GM19324 (cell line): ENCODE data around the gene CSNK1D.
"Not testable (repeated sequence)": the region's sequence is repeated elsewhere in the genome, so short reads cannot be mapped to it uniquely, and the experiment has no call there.

Experiments used
- ATAC-seq: cut with Tn5 transposase; IDR thresholded peaks from one replicate; pipeline ENCODE4 v1.9.1; 2021; ENCODE audit warnings: mild to moderate bottlenecking, moderate library complexity; ENCODE audit not compliant: unreplicated experiment, low FRiP score

Gene CSNK1D

DNA sequence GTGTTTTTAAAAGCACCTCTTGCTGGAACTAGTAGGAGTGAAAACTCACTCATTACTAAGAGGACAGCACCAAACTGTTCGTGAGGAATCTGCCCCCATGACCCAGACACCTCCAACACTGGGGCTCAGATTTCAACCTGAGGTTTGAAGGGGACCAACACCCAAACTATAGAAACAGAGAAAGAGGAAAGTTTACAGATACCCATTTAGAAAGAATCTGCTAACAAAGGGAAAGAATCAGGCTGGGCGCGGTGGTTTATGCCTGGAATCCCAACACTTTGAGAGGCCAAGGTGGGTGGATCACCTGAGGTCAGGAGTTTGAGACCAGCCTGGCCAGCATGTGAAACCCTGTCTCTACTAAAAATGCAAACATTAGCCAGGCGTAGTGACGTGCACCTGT is 3.4 kb upstream of the CSNK1D start:
- ATAC-seq: no peak

DNA sequence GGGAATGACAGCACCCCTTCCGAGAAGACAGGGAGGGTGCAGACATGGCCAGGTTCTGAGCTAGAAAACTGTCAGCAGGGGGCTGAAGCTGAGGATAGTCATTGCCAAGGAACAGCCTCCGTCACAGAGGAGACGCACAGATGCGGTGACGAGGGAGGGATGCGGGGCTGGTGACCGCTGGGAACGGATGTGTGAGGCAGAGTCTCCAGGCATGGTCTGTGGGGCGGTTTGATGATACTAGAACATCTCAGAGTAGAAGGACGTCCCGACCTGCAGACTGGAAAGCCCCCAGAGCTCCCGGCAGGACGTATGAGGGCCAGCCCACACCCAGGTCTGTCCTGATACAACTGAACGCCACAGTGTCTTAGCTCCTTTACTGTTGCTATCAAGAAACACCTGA is 1.8 kb upstream of the CSNK1D start:
- ATAC-seq: no peak

DNA sequence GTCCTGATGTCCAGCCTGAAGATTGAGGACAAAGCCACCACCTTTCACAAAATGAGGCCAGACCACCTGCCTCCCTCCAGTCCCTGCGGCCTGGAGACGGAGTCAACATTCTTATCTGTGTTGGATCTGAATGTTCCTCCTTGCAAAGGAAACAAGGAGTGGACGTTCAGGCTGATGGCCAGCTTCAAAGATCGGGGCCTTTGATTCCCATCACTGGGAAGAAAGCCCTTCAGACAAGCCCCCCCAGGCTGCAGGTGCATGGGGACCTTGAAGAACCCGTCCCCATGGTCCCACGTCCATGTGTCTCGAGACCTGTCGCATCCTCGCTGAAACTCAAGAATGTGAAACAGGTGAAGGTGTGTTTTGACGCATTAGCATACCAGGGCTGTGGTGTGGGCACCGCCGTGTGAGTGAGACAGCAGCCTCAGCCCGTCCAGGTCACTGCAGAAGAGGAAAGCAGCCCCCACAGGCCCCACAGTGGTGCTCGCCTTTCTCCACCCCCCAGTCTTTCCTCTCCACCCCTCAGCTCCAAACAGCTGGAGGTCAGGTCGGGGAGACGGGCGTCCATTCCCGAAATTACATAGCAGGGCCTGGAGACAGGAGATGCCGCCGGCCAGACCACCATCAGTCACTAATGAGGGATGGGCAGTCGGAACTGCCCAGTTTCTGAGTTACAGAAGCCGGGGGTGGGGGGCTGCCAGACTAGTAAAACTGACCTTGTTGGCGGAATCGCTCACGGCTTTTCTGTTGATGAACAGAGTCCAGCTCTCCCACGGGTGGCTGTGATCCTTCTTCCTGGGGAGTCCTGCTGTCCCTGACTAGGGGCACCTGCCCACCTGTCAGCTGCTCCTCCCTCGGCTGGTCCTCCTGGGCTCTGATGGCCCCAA is 877 bp upstream of the CSNK1D start:
- ATAC-seq: no peak

DNA sequence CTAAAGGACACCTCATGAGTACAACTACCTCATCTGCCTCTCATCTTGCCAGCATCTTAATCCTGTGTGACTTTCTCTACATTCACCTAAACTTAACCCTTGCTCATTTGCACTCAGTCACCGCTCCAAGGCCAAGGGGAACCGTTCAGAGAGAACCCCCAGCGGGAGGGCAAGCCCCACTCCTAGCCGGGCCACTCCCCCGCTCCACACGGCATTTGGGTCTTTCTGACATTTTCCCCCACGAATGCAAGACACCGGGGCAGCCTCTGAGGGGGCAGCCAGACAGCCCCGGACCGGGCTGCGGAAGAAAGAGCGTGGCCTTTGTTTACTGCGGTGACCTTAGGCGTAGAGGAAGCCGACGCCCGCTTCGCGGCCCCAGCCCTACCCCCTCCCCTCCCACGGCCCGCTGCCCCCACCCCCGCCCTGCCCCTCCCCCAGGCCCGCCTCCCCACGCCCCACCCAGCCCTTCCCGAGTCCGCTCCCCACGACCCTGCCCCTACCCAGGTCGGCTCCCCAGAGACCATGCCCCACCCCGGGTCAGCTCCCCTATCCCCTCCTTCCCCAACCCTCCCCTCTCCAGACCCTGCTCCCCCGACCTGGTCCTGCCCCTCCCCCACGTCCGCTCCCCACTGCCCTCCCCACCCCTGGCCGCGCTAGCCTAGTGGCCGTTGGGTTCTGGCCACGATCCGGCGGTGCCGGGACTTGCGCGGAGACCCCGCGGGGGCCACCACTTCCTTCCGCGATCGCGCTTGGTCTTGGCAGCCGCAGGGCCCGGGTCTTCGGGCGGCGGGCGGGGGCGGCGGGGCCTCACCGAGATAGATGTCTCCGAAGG is 789 bp downstream of the CSNK1D start:
- no peak for ATAC-seq

DNA sequence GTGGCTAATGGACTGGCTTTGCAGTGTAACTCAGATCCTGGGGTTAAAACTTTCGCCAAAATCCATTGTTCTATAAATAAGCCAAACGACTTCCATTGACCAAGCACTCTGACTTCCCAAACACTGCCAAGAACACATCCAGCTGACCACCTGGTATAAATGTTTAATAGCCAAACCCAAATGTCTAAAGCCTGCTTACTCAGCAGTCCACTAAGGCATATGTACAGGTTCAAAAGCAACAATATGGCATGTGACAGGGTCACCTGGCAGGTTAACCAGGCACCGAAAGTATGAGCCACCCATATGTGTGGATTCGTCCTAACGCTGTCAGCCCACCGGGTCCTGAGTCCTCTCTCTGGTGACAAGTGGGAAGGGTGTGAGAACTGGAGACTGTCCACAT is 2.1 kb downstream of the CSNK1D start:
- no peak for ATAC-seq

DNA sequence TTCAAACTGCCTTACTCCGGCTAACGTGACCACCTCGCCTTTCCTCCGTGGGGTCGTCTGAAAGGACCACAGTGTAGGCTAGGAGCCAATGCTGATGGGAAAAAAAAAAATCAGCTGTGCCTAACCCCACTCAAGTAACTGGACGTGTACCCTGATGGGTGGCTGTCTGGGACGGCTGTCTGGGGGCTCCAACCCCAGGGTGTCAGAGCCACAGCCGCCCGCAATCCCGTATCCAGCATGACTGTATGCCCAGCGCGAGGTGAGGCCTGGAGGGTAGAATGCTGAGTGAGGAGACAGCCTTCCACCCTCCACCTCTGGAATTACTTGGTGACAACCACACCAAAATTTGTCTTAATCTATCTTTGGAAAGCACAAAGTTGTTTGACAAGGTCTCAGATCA is 2.8 kb downstream of the CSNK1D start:
- ATAC-seq: no peak

DNA sequence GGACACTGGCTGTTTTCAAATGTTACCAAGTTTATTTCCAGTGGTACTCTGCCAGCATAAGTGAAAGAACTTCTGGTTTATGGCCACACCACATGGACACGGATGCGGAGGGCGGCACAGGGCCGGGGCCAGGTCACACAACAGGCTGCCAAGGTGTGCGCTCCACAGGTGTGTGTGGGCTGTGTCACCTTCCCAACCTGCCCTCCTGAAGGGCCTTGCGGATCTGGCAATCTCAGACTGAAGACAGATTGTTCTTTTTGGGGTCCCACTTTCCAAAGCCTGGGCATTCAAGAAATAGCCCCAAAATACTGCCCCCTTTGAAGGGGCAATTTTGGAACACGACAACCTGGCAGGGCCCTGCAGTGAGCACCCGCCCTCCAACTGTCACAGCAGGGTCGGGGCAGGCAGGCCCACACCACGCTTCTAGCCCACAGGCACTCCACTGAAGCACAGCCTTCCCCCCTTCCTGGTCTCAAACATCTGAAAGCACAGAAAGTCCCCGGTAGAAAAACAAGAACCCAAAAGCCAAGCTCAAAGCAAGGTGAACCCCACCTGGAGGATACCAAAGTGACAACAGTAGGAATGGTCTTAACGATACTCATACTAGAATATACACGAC is 3.5 kb downstream of the CSNK1D start:
- no peak for ATAC-seq

DNA sequence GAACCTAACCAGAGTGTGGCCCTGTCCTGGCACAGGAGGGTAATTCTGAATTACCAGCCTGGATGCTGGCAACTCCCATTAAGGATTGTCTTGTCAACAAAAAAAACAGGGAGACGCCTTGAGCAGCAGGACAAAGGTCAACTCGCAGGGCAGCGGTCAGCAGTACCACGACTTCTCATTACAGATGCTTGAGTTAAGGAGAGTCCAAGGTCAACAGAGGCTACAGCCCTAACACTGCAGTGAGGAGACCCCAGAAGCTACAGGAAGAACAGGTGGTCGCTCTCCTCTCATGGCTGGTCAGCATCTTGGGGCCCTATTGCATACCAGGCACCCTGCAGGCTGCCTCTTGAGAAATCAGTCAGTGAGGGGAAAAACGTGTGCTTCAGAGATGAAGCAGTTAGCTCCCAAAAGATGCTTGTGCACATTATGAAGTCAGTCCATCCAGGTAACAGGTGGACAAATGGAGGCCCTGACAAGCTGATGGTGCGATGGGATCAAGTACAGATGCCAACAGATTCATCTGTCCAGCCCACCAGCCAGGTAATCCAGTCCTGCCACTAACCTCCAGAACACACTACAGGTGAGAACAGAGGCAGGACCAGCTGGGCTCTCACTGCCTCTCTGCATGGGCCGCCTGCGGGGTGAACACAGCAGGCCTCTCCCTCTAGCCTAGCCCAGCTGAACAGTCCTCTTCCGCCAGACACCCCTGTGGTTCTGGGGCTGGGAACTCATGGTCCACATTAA is 4.2 kb downstream of the CSNK1D start:
- ATAC-seq: no peak

DNA sequence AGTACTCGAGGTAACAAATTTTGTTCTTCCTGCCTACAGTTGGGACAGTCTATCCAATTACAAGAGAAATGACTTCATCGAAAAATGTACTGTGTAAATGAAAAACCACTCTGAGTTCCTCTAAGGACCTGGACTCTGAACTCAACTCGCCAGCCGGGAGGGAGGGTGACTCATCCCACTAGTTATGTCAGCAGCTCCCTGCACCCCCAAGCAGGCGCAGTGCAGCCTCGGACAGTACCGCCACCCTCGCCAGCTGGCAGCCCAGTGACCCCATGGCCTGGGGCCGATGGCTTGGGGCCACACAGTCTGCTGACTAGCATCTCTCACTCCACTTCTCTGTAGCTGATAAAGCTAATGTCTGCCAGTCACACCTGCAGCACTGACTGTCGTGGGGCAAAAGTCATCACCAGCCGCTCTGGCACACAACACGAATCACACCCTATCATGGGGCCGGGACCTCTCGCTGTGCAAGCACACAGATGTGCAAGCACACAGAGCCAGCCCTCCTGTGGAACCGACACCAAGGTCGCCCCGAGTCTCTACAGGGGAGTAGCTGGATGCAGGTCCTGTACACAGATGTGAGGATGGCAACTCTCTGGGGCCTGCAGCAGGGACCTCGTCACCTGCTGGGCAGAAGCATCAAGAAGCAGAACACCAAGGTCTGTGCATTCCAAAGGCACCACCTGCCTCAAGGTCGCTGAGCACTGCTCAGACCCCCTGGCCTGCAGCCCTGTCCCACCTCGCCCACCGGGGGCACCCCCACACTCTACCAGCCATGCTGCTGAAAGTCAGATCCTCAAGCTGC is 5.7 kb downstream of the CSNK1D start:
- ATAC-seq: no peak

DNA sequence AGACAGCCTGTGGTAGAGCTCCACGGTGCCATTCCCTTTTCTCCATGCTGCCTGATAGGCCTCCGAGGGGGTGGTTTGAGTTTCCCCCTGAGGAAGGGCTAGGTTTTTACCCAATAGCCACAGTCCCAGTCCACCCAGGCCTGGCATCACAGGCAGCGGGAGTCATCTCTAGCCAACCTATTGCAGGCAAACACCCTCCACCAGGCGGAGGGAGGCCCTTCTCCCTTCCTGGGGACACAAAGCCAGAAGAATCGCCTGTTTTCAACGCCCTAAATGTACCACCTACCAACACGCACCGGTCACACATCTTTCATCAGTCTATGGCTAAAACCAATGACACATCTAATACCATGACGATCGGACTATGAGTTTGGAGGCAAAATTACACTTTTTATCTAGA is 7.4 kb downstream of the CSNK1D start:
- no peak for ATAC-seq

DNA sequence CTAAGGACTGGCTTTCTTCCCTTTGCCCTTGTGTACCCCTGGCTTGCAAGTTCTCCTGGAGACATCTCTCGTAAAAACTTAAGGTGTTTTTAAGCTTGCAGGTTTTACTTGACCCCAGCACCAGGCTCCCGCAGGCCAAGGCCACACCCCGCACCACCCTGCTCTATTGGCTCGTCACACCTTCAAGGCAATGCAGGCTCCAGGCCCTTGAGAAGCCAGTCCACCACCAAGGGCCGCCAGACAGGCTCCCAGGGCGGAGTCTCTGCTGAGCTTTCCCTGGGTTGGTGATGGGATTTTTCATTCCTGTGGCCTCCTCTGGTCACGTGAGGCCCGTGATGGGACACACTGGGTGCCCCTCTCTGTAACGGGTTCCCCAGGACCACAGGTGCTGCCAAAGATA is 9.9 kb downstream of the CSNK1D start:
- no peak for ATAC-seq

DNA sequence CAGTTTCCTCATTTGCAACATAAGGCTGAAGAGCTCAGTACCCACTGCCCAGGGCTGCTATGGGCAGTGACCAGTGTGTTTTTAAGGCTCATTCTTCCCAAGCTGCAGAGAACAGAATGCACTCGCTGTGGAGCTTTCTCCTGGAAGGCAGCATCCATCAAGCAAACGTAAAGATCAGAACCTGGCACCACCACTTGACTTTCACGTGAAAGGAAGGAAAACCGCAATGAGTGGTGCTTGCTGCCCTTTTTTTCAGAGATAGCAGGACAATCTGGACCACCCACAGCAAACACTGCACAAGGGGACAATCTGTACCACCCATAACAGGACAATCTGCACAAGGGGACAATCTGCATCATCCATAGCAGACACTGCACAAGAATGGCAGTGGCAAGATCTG is 11.2 kb downstream of the CSNK1D start:
- no peak for ATAC-seq

DNA sequence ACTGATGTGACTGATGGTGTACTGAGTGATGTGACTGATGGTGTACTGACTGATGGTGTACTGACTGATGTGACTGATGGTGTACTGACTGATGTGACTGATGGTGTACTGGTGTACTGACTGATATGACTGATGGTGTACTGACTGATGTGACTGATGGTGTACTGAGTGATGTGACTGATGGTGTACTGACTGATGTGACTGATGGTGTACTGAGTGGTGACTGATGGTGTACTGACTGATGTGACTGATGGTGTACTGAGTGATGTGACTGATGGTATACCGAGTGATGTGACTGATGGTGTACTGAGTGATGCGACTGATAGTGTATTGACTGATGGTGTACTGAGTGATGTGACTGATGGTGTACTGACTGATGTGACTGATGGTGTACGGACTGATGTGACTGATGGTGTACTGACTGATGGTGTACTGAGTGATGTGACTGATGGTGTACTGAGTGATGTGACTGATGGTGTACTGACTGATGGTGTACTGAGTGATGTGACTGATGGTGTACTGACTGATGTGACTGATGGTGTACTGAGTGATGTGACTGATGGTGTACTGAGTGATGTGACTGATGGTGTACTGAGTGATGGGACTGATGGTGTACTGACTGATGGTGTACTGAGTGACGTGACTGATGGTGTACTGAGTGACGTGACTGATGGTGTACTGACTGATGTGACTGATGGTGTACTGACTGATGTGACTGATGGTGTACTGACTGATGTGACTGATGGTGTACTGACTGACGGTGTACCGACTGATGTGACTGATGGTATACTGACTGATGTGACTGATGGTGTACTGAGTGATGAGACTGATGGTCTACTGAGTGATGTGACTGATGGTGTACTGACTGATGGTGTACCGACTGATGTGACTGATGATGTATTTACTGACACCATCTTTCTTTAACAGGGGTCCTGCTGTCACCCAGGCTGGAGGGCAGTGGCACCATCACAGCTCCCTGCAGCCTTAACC is 13.2 kb downstream of the CSNK1D start:
- ATAC-seq: not testable (repeated sequence)

DNA sequence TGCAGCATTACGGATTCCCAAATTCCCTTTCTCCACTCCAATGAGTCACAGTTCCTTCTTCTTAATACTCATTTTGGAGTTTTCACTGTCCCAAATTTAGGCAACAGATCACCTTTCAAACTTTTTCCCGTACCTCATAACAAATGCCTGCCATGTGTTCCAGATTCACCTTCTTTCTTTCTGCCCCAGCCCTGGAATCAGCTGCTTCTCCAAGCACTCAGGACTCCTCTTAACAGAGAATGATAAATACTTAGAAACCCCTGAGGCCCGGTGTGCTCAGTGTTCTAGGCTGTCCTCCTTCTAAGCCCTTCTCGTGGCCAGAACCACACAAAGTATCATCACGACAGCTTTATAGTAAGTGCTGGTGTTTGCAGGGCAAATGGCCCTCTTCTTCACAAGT is 14.9 kb downstream of the CSNK1D start:
- ATAC-seq: no peak

DNA sequence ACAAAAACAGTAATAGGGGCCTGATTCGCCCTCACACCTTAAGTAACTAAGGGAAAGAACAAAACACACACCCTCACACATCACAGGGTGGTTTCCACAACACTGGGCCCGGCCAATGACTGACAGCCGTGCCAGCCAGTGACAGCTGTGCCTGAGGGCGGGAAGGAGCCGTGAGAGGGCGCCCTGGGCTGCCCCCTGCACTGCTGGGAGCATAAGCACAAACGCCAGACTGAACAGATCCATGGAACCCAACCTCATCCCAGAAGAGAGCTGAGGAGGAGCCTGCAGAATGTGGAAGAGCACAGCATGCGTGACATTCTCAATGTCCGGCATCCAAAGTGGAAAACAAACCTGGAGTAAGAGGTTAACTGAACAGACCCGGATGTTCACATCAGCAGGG is 16.0 kb downstream of the CSNK1D start:
- no peak for ATAC-seq

DNA sequence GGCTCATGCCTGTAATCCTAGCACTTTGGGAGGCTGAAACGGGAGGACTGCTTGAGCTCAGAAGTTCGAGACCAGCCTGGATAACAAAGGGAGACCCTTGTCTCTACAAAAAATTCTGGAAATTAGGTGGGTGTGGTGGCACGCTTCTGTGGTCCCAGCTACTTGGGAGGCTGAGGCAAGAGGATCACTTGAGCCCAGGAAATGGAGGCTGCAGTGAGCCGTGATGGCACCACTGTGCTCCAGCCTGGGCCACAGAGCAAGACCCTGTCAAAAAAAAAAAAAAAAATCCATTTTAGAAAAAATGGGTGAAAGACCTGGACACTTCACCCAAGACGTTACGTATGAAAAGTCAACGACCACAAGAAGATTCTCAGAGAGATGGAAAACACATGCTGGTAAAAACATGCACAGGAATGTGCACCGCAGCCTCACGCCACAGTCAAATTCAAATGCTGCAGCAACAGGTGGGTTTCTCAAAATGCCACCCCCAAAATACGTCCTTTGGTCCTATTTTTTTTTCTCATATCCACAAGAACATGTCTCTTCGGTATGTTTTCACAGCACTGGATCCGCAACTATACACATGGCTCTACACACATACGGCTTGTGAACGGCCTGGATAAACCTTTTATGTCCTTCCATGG is 17.1 kb downstream of the CSNK1D start:
- no peak for ATAC-seq

DNA sequence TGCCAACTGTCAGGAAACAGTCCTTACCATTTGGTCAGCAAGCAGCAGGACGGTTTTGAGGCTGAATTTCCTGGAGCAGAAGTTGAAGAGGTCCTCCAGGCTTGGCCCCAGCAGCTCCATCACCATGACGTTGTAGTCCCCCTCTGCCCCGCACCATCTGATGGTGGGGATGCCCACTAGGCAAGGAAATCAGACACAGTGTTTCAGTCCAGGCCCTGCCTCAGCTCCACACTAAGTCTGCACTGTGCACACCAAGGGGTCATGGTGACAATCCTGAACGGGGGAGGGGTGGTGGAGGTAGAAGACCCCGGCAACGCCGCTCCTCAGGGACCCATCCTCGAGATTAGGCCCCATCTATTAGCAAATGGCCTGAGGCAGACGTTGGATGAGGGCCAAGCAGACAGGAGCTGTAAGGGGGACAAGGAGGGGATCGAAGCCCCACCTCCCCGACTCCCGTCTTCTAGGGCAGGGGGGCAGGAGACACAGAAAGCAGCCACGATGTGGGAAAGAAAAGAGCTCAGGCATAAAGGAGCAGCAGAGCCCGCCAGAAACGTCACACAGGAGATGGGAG is 18.0 kb downstream of the CSNK1D start:
- ATAC-seq: no peak

DNA sequence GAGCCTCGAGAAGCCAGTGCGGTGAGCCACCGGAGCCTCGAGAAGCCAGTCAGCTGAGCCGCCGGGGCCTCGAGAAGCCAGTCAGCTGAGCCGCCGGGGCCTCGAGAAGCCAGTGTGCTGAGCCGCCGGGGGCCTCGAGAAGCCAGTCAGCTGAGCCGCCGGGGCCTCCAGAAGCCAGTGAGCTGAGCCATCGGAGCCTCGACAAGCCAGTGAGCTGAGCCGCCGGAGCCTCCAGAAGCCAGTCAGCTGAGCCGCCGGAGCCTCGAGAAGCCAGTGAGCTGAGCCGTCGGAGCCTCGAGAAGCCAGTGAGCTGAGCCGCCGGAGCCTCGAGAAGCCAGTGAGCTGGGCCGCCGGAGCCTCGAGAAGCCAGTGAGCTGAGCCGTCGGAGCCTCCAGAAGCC is 18.8 kb downstream of the CSNK1D start:
- not testable (repeated sequence) for ATAC-seq
